ENCODE measurements around the gene PLCG2.

GRCh38 chr16:81907681-81908080 lies 128.6 kb downstream of the PLCG2 start:
- TF ChIP-seq PATZ1 (CRISPR knock-in tag; IDR thresholded peaks at IDR 0.05; ENCODE audit: borderline replicate concordance): no peak
- TF ChIP-seq ZFP3 (CRISPR knock-in tag; IDR thresholded peaks at IDR 0.05): no peak
- no peak for TF ChIP-seq RARB (CRISPR knock-in tag; IDR thresholded peaks at IDR 0.05)
